Neuronal stem cell (in vitro differentiated cells): ENCODE measurements around the gene MORC1.

Experiments
- DNase-seq: peaks from one replicate; pipeline ENCODE4 v3.0.0-alpha.2; 2013; ENCODE audit warnings: low spot score
- H2AFZ ChIP-seq: one replicate; pipeline ENCODE4 v1.6.1; 2013; ENCODE audit warnings: mild to moderate bottlenecking, low read length, inconsistent platforms
- H2AK5ac ChIP-seq: 2 replicates; pipeline ENCODE4 v1.6.1; 2013; ENCODE audit warnings: low read depth, mild to moderate bottlenecking, inconsistent platforms, low read length, moderate library complexity, mixed read lengths
- H2BK120ac ChIP-seq: 2 replicates; pipeline ENCODE4 v1.6.1; 2013; ENCODE audit warnings: low read depth, mild to moderate bottlenecking, inconsistent platforms, low read length, moderate library complexity, mixed read lengths
- H2BK12ac ChIP-seq: one replicate; pipeline ENCODE4 v1.6.1; 2013; ENCODE audit warnings: low read length, inconsistent platforms
- H2BK15ac ChIP-seq: 2 replicates; pipeline ENCODE4 v1.6.1; 2013; ENCODE audit warnings: mild to moderate bottlenecking, low read length, inconsistent platforms, mixed read lengths
- H2BK5ac ChIP-seq: one replicate; pipeline ENCODE4 v1.6.1; 2013; ENCODE audit warnings: inconsistent platforms, mild to moderate bottlenecking, low read length, moderate library complexity
- H3K14ac ChIP-seq: one replicate; pipeline ENCODE4 v1.6.1; 2013; ENCODE audit warnings: low read length, inconsistent platforms
- H3K18ac ChIP-seq: 2 replicates; pipeline ENCODE4 v1.6.1; 2013; ENCODE audit warnings: low read length, inconsistent platforms
- H3K23ac ChIP-seq: 2 replicates; pipeline ENCODE4 v1.6.1; 2013; ENCODE audit warnings: low read depth, mild to moderate bottlenecking, mixed read lengths, low read length, inconsistent platforms; ENCODE audit not compliant: poor library complexity
- H3K27ac ChIP-seq: replicated peaks from 3 replicates; pipeline ENCODE4 v1.5.1; 2013; ENCODE audit warnings: low read length, inconsistent platforms
- H3K27me3 ChIP-seq, 3 experiments: 2 replicates each; pipeline ENCODE4 v1.6.1; 2013; ENCODE audit warnings: low read length in 3 of 3, mild to moderate bottlenecking in 2 of 3, inconsistent platforms in 1 of 3, low read depth in 1 of 3, mixed read lengths in 1 of 3, moderate library complexity in 1 of 3; ENCODE audit not compliant: control insufficient read depth in 3 of 3, insufficient read depth in 3 of 3
- H3K36me3 ChIP-seq, 2 donors: replicated peaks in 1 of 2; 2 replicates each; pipeline ENCODE4 v1.6.1; 2013; ENCODE audit warnings: low read length in 2 of 2; ENCODE audit not compliant: control insufficient read depth in 2 of 2, insufficient read depth in 2 of 2
- H3K4ac ChIP-seq: 2 replicates; pipeline ENCODE4 v1.6.1; 2013; ENCODE audit warnings: inconsistent platforms, mild to moderate bottlenecking, low read length, moderate library complexity
- H3K4me1 ChIP-seq, 2 donors: 1 replicate in 1 of 2; 2 replicates in 1 of 2; pipeline ENCODE4 v1.6.1; 2013; ENCODE audit warnings: low read length in 2 of 2, low read depth in 1 of 2; ENCODE audit not compliant: control insufficient read depth in 2 of 2, insufficient read depth in 1 of 2
- H3K4me2 ChIP-seq: one replicate; pipeline ENCODE4 v1.6.1; 2013; ENCODE audit warnings: mild to moderate bottlenecking, low read length, inconsistent platforms; ENCODE audit not compliant: insufficient read depth, poor library complexity, severe bottlenecking
- H3K4me3 ChIP-seq, 2 donors: 2 replicates each; pipeline ENCODE4 v1.5.1; 2013; ENCODE audit warnings: low read length in 2 of 2, mild to moderate bottlenecking in 2 of 2, inconsistent platforms in 1 of 2, moderate library complexity in 1 of 2
- H3K79me1 ChIP-seq: one replicate; pipeline ENCODE4 v1.6.1; 2013; ENCODE audit warnings: low read depth, mild to moderate bottlenecking, inconsistent platforms, low read length, moderate library complexity
- H3K9ac ChIP-seq: one replicate; pipeline ENCODE4 v1.6.1; 2013; ENCODE audit warnings: mild to moderate bottlenecking, low read depth, low read length, inconsistent platforms; ENCODE audit not compliant: poor library complexity
- H3K9me3 ChIP-seq, 2 donors: replicated peaks in 1 of 2; 2 replicates each; pipeline versions ENCODE3 to v1.6.1; 2013; ENCODE audit warnings: low read length in 2 of 2, mild to moderate bottlenecking in 2 of 2, inconsistent platforms in 1 of 2, low read depth in 1 of 2, mixed read lengths in 1 of 2, moderate library complexity in 1 of 2; ENCODE audit not compliant: control insufficient read depth in 2 of 2, insufficient read depth in 1 of 2
- H4K8ac ChIP-seq: one replicate; pipeline ENCODE4 v1.6.1; 2013; ENCODE audit warnings: low read depth, mild to moderate bottlenecking, inconsistent platforms, low read length, moderate library complexity
- H4K91ac ChIP-seq: one replicate; pipeline ENCODE4 v1.6.1; 2013; ENCODE audit warnings: low read length, low read depth, mild to moderate bottlenecking, inconsistent platforms; ENCODE audit not compliant: poor library complexity
- WGBS, 2 donors: extraction: QIAGEN DNeasy Blood & Tissue Kit; methylation state at CpG; one replicate each; pipeline ENCODE4 v1.1.7; 2013; ENCODE audit warnings: missing lambda C conversion rate in 2 of 2, mixed read lengths in 1 of 2; ENCODE audit not compliant: insufficient read length in 2 of 2, insufficient replicate concordance in 1 of 2; ENCODE audit errors: extremely low coverage in 2 of 2; 5-methylcytosine and 5-hydroxymethylcytosine counted together

The MORC1 gene

DNA sequence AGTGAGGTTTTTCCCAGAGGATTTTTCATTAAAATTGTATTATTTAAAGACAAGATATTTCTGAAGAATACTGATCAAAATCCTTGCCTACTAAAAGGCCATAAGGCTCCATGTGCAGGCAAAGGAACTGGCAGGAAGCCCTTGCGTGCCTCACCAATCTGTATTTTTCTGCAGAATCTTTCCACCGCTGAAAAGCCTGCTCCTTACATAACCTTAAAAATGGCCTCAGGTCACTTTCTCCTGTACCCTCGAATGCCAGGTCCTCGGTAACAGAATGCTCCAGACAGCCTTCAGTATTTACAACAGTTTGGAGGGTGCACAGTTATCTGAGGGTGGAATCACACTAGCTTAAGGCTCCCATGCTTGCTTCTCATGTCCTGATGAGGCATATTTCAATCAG, 3.2 kb downstream of the MORC1 start:
- no peaks in the 10 kb centered on the region for H3K79me1 ChIP-seq
- H3K4me3 ChIP-seq = no peak overlapping the region
- H2BK15ac ChIP-seq = no peak overlapping the region
- no peak overlapping the region for H4K91ac ChIP-seq
- no peak overlapping the region for H2AFZ ChIP-seq
- no peak overlapping the region for H2BK5ac ChIP-seq
- no peak overlapping the region for H3K18ac ChIP-seq
- H3K36me3 ChIP-seq = no peaks in the 10 kb centered on the region
- no peak overlapping the region for H3K4me2 ChIP-seq
- no peaks in the 10 kb centered on the region for H3K9me3 ChIP-seq
- H3K23ac ChIP-seq = no peak overlapping the region
- no peak overlapping the region for H2AK5ac ChIP-seq
- no peak overlapping the region for H3K14ac ChIP-seq
- H3K27ac ChIP-seq = no peak overlapping the region
- WGBS, 2 donors = no CpG with 5 or more reads among the region's 4 CpGs
- DNase-seq = no peak
- H3K27me3 ChIP-seq = no peaks in the 10 kb centered on the region
- H2BK12ac ChIP-seq = no peak overlapping the region
- no peak overlapping the region for H3K9ac ChIP-seq
- no peak overlapping the region for H3K4ac ChIP-seq
- H3K4me1 ChIP-seq = peaks cover 0 to 2% of the 10 kb centered on the region in 2 donors
- no peak overlapping the region for H2BK120ac ChIP-seq
- H4K8ac ChIP-seq = no peak overlapping the region

DNA sequence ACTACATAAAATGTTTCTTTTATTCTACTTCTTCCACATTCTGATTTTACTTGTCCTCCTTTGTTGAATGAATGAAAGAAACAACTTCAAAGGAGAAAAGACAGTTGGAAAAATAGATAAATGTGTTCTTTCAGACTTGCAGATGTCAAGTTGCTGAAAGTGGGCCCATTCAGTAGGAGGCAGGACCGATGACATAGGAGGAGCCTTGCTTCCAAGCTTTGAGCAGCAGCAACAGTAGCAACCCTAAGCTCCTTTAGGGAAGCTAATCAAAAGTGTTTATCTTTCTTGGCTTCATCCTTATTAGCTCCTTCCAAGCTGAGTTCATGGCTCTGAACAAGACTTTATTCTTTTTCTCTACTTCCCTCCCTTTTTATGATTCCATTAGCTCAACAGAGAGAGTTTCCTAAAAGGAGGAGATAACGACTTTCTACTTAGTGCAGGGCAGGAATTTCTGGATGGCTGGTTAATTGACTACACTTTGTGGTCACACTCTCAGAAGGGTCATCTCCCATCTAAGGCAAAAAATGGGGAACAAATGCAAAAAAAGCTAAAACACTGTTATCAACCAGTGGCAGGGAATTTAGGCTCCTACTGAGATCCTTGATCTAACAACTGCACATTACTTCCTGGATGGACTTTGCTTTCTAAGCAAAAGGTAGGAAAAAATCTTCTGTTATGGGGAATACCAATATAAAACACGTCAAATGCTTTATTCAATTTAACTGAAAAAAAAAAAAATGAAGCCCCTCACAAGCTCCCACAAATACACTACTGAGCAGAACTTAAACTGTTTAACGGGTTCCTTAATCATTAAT, 4.8 kb downstream of the MORC1 start:
- no peak overlapping the region for H3K27ac ChIP-seq
- H2BK5ac ChIP-seq = no peak overlapping the region
- no peak overlapping the region for H2BK12ac ChIP-seq
- H4K8ac ChIP-seq = no peak overlapping the region
- no peak overlapping the region for H3K4me3 ChIP-seq
- no peak overlapping the region for H2AK5ac ChIP-seq
- no peak overlapping the region for H2AFZ ChIP-seq
- H3K18ac ChIP-seq = no peak overlapping the region
- H3K9me3 ChIP-seq = no peaks in the 10 kb centered on the region
- no peak overlapping the region for H2BK15ac ChIP-seq
- WGBS, 2 donors = no CpG with 5 or more reads among the region's 4 CpGs
- peaks cover 0 to 2% of the 10 kb centered on the region in 2 donors for H3K4me1 ChIP-seq
- no peaks in the 10 kb centered on the region for H3K27me3 ChIP-seq
- no peak overlapping the region for H3K14ac ChIP-seq
- no peak overlapping the region for H2BK120ac ChIP-seq
- no peak overlapping the region for H3K9ac ChIP-seq
- no peak overlapping the region for H3K4ac ChIP-seq
- no peak overlapping the region for H4K91ac ChIP-seq
- H3K36me3 ChIP-seq = no peaks in the 10 kb centered on the region
- H3K23ac ChIP-seq = no peak overlapping the region
- H3K4me2 ChIP-seq = no peak overlapping the region
- no peak for DNase-seq
- no peaks in the 10 kb centered on the region for H3K79me1 ChIP-seq

DNA sequence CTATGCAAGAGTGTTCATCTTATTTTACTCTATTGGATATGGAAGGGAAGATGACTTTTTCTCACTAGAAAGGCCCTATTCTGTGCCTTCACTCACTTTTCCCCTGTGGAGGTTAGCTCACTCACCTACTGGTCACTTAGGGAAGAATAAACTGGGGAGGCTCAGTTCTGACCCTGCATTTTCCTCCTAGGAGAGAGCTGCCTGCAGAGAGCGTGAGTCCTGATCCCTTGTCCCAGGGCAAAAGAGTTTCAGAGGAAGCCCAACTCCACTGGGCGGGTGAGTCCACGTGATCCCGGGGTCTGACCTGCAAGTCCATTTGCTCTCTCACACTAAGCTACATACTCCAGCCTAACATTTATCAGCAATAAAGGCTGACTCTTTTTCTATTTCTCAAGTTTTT, 8.4 kb downstream of the MORC1 start:
- Histone ChIP-seq H3K14ac (no peak overlapping the region), H3K79me1 (no peaks in the 10 kb centered on the region), H3K23ac (no peak overlapping the region), H3K27ac (no peak overlapping the region), H3K4me2 (no peak overlapping the region), H2AK5ac (no peak overlapping the region), H3K4me3 (no peak overlapping the region), H4K91ac (no peak overlapping the region), H3K4ac (no peak overlapping the region), H2BK120ac (no peak overlapping the region), H2BK15ac (no peak overlapping the region), H2BK5ac (no peak overlapping the region), H3K36me3 (peaks cover 0 to 2% of the 10 kb centered on the region in 2 donors), H3K9me3 (peaks cover 0 to 2% of the 10 kb centered on the region in 2 donors), H3K9ac (no peak overlapping the region), H3K27me3 (no peaks in the 10 kb centered on the region), H2AFZ (no peak overlapping the region), H4K8ac (no peak overlapping the region), H3K18ac (no peak overlapping the region), H3K4me1 (peaks cover 0 to 2% of the 10 kb centered on the region in 2 donors), H2BK12ac (no peak overlapping the region)
- no CpG with 5 or more reads among the region's 4 CpGs for WGBS, 2 donors
- DNase-seq = no peak

DNA sequence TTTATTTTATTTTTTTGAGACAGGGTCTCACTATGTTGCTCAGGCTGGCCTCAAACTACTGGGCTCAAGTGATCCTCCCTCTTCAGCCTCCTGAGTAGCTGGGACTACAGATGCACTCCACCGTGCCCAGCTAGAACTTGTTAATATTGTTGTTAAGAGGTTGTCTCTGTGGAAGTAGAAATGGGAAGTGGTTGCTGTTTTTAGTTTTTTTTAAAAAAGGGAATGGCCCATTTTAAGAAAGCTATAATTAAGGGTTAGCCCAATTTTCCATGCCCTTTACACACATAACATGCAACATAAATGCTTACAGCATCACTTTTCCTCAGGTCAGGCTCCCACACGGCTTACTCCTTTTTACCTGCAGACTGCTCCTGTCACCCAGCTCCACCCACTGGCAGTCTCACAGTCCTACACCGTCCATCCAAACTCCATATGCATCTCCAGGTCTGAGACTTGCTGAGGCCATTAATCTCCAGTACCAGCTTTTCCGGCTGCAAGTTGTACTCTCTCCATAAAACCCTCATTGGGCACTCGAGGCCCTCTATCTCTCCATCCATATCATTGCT, 19.8 kb downstream of the MORC1 start:
- no CpG with 5 or more reads among the region's 5 CpGs for WGBS, 2 donors

More for the DNA sequence above, 19.8 kb downstream of the MORC1 start:
- Histone ChIP-seq H2BK15ac (no peak overlapping the region), H4K8ac (no peak overlapping the region), H3K9me3 (no peaks in the 10 kb centered on the region), H2BK12ac (no peak overlapping the region), H3K9ac (no peak overlapping the region), H3K18ac (no peak overlapping the region), H3K27me3 (peaks cover 0 to under 1% (median 0%) of the 10 kb centered on the region in 3 experiments), H3K36me3 (no peaks in the 10 kb centered on the region), H2AFZ (no peak overlapping the region), H3K4me1 (peaks cover 0 to under 1% of the 10 kb centered on the region in 2 donors), H2BK5ac (no peak overlapping the region), H4K91ac (no peak overlapping the region), H3K4me3 (no peak overlapping the region), H2AK5ac (no peak overlapping the region), H3K4ac (no peak overlapping the region), H3K14ac (no peak overlapping the region), H3K27ac (no peak overlapping the region), H2BK120ac (no peak overlapping the region), H3K23ac (no peak overlapping the region), H3K79me1 (no peaks in the 10 kb centered on the region), H3K4me2 (no peak overlapping the region)
- DNase-seq = no peak
